ENCODE results near the gene HOXD8.

DNA sequence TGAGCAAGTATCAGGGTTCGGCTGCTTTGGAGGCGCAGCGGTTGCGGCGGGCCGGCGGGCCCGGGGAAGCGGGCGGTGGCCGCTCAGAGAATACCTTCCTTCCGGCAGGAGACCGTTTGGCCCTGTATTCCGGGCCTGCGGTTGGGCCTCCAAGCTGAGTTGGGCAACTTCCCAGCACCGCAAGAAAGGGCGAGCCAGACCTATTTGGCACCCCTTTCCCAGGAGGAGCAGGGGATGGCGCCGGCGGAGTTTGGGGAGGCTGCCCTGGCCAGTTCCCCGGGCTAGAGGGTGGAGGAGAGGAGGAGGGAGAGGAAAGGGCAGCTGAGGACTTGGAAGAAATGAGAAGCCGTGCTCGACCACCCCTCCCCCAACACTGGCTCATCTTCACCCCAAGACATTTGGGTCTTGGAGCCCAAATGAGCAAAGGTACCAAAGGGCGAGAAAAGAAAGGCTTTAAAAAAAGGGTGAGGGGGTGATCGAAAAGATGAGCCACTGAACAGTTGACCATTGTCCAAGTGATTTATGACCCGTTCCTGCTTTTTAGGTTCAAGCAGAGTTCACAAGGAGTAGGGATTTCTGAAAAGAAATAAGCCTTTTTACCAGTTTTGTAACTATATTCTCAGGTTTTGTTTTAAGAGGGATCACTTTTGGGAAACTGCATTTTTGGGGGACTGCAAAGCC is 36.0 kb downstream of the HOXD8 start:
- TF ChIP-seq EZH2 (IDR thresholded peaks at IDR 0.05) (peak; percentile 99), EZH2phosphoT487 (IDR thresholded peaks at IDR 0.05) (peak; percentile 80)
- TF ChIP-seq, protein P1, sequence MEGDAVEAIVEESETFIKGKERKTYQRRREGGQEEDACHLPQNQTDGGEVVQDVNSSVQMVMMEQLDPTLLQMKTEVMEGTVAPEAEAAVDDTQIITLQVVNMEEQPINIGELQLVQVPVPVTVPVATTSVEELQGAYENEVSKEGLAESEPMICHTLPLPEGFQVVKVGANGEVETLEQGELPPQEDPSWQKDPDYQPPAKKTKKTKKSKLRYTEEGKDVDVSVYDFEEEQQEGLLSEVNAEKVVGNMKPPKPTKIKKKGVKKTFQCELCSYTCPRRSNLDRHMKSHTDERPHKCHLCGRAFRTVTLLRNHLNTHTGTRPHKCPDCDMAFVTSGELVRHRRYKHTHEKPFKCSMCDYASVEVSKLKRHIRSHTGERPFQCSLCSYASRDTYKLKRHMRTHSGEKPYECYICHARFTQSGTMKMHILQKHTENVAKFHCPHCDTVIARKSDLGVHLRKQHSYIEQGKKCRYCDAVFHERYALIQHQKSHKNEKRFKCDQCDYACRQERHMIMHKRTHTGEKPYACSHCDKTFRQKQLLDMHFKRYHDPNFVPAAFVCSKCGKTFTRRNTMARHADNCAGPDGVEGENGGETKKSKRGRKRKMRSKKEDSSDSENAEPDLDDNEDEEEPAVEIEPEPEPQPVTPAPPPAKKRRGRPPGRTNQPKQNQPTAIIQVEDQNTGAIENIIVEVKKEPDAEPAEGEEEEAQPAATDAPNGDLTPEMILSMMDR (IDR thresholded peaks at IDR 0.05): no peak

Measured in neural progenitor cell (in vitro differentiated cells).